ENCODE measurements around the gene POLR2J.

- TF ChIP-seq POLR2AphosphoS5 (IDR thresholded peaks at IDR 0.05) (no peak), CTCF (IDR thresholded peaks at IDR 0.05) (no peak), POLR2A (IDR thresholded peaks at IDR 0.05) (no peak), EP300 (IDR thresholded peaks at IDR 0.05) (no peak)
Measured at GRCh38 chr7:102450242-102450641, 28.5 kb downstream of the POLR2J start.
